Peyer's patch (tissue), 4 donors: ENCODE results near the gene TMEFF1. TPM values are rescaled to one million over a fixed set of nuclear protein-coding genes. Genes with fewer than 3 reads are reported as not detected.
A peak's percentile ranks its signal among the peaks of the same experiment; 100 is the strongest.

Experiments
- DNase-seq, 3 donors: peaks; one replicate each; pipeline ENCODE4 v3.0.0-alpha.2; 2017 to 2019
- H3K27ac ChIP-seq, 4 donors: fragments of 200-600 bp; sonication (generic); one replicate each; pipeline ENCODE4 v1.5.1; 2016 to 2019
- H3K27me3 ChIP-seq, 2 donors: fragments of 200-600 bp; sonication (generic); one replicate each; pipeline ENCODE4 v1.5.1; 2019
- H3K36me3 ChIP-seq, 3 donors: fragments of 200-600 bp; sonication (generic); one replicate each; pipeline ENCODE4 v1.5.1; 2016 to 2019
- H3K4me1 ChIP-seq, 4 donors: fragments of 200-600 bp; sonication (generic); one replicate each; pipeline ENCODE4 v1.5.1; 2016 to 2019
- H3K4me3 ChIP-seq, 4 donors: fragments of 200-600 bp; sonication (generic); 1 replicate in 3 of 4; 2 replicates in 1 of 4; pipeline ENCODE4 v1.5.1; 2016 to 2019; ENCODE audit warnings: mild to moderate bottlenecking in 1 of 4
- H3K9me3 ChIP-seq, 4 donors: fragments of 200-600 bp; sonication (generic); one replicate each; pipeline ENCODE4 v1.5.1; 2016 to 2019; ENCODE audit warnings: mild to moderate bottlenecking in 1 of 4
- POLR2A ChIP-seq, 2 donors: fragments of 450-650 bp; IDR thresholded peaks; one replicate each; pipeline ENCODE4 v1.5.1; 2017; ENCODE audit warnings: antibody characterized with exemption in 2 of 2, mild to moderate bottlenecking in 2 of 2, moderate library complexity in 2 of 2
- total RNA-seq, 4 donors: library from RNA; depleted of rRNA; stranded (reverse); fragments of >200 nt; gene quantifications; one replicate each; pipeline ENCODE4 v1.1.0, GENCODE V29; 2016
- TF ChIP-seq, protein P1 (sequence below), 6 experiments: fragments of 450-650 bp in 4 of 6; fragments of 200-600 bp in 2 of 6; sonication (generic) in 1 of 6; IDR thresholded peaks; one replicate each; pipeline ENCODE4 v1.5.1; 2017 to 2019; ENCODE audit warnings: antibody characterized with exemption in 6 of 6, mild to moderate bottlenecking in 3 of 6, moderate library complexity in 1 of 6

TMEFF1 gene
- total RNA-seq, 4 donors from 2014 or later: 0.40 TPM; not detected in 3

DNA sequence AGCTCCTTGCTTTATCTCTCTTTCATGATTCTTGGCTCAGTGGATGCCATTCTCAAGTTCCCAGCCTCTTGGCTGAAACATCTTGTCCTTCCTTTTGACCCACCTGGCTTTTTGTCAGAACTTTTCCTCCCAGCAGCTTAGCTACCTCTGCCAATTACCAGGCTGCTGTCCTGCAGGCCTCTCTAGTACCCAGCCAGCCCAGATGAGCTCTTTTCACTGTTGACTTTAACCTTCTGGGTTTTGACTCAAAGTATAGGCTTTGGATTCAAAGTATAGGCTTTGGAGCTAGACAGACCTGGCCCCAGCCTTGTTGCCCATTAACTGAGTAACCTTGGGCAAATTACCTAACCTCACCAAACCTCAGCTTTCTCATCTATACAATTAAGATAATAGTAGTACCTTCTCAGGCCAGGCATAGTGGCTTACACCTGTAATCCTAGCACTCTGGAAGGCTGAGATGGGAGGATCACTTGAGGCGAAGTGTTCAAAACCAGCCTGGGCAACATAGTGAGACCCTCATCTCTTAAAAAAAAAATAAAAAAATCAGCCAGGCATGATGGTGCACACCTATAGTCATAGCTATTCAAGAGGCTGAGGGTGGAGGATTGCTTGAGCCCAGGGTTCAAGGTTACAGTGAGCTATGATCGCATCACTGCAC lies 6.6 kb upstream of the TMEFF1 start:
- H3K9me3 ChIP-seq: no peaks in the 10 kb centered on the region
- H3K27me3 ChIP-seq: no peaks in the 10 kb centered on the region
- H3K4me3 ChIP-seq: no peak overlapping the region
- no peaks in the 10 kb centered on the region for H3K36me3 ChIP-seq
- H3K4me1 ChIP-seq: no peaks in the 10 kb centered on the region
- no peak overlapping the region for H3K27ac ChIP-seq
- DNase-seq: no peak
- no peak for TF ChIP-seq POLR2A (IDR thresholded peaks at IDR 0.05)
- TF ChIP-seq, protein P1, sequence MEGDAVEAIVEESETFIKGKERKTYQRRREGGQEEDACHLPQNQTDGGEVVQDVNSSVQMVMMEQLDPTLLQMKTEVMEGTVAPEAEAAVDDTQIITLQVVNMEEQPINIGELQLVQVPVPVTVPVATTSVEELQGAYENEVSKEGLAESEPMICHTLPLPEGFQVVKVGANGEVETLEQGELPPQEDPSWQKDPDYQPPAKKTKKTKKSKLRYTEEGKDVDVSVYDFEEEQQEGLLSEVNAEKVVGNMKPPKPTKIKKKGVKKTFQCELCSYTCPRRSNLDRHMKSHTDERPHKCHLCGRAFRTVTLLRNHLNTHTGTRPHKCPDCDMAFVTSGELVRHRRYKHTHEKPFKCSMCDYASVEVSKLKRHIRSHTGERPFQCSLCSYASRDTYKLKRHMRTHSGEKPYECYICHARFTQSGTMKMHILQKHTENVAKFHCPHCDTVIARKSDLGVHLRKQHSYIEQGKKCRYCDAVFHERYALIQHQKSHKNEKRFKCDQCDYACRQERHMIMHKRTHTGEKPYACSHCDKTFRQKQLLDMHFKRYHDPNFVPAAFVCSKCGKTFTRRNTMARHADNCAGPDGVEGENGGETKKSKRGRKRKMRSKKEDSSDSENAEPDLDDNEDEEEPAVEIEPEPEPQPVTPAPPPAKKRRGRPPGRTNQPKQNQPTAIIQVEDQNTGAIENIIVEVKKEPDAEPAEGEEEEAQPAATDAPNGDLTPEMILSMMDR (IDR thresholded peaks at IDR 0.05): no peak

DNA sequence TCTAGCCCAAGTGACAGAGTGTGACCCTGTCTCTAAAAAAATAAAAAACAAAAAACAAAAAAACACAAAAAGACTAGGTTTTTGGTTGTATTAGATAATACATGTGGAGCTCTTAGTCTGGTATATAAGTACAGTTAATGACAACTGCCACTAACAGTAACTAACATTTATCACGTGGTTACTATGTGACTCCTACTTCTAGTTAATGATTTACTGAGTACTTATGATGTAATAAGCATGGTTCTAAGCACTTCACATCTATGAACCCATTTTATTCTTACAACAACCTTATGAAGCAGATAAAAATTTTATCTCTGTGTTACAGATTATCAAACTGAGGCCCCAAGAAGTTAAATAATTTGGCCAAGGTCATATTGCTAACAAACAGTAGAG lies 6.1 kb upstream of the TMEFF1 start:
- H3K27ac ChIP-seq: no peak overlapping the region
- H3K27me3 ChIP-seq: no peaks in the 10 kb centered on the region
- TF ChIP-seq, protein P1 (IDR thresholded peaks at IDR 0.05): no peak
- no peak for TF ChIP-seq POLR2A (IDR thresholded peaks at IDR 0.05)
- H3K36me3 ChIP-seq: no peaks in the 10 kb centered on the region
- no peak for DNase-seq
- no peaks in the 10 kb centered on the region for H3K4me1 ChIP-seq
- H3K9me3 ChIP-seq: no peaks in the 10 kb centered on the region
- H3K4me3 ChIP-seq: no peak overlapping the region

DNA sequence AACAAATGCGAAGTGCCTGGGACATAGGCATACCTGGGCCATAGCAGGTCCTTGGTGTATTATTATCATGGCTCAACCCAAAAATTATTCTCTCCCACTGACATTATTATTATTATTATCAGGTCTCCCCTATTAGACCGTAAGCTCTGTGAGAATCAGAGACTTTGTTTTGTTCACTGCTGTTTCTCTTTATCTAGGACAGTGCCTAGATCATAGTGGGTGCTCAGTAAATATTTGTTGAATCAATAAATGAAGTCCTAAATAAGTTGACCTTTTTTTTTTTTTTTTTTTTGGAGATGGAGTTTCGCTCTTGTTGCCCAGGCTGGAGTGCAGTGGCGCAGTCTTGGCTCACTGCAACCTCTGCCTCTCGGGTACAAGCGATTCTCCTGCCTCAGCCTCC lies 4.9 kb upstream of the TMEFF1 start:
- Histone ChIP-seq H3K27ac (no peak overlapping the region), H3K36me3 (no peaks in the 10 kb centered on the region), H3K4me1 (no peaks in the 10 kb centered on the region), H3K27me3 (no peaks in the 10 kb centered on the region), H3K9me3 (no peaks in the 10 kb centered on the region), H3K4me3 (no peak overlapping the region)
- no peak for DNase-seq
- no peak for TF ChIP-seq POLR2A (IDR thresholded peaks at IDR 0.05)
- TF ChIP-seq, protein P1 (IDR thresholded peaks at IDR 0.05): no peak

DNA sequence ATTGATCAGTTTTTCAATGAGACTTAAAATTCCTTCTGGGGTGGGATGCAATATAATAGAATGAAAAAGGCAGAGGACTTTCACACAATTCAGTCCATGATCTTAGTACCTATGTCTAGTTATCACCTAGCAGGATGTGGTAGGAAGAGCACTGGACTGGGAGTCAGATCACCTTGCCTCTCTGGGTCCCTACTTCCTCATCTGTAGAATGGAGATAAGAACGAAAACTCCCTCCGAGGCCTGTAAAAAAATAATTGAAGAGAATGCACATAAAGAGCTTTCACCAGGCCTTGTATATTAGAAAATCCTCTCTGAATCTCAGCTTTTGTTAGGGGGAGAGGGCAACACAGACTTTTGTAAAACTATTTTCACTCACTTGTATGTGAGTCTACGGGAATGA lies 681 bp upstream of the TMEFF1 start:
- TF ChIP-seq POLR2A (IDR thresholded peaks at IDR 0.05): no peak
- TF ChIP-seq, protein P1 (IDR thresholded peaks at IDR 0.05): no peak
- no peak overlapping the region for H3K27ac ChIP-seq
- no peak overlapping the region for H3K4me3 ChIP-seq
- peaks cover 0 to 9% (median 4%) of the 10 kb centered on the region in 4 donors for H3K4me1 ChIP-seq
- H3K9me3 ChIP-seq: no peaks in the 10 kb centered on the region
- no peak for DNase-seq
- no peaks in the 10 kb centered on the region for H3K27me3 ChIP-seq
- no peaks in the 10 kb centered on the region for H3K36me3 ChIP-seq

GRCh38 chr9:100473276-100474081 lies 530 bp downstream of the TMEFF1 start:
- Histone ChIP-seq H3K27ac (no peak overlapping the region), H3K9me3 (no peaks in the 10 kb centered on the region), H3K27me3 (no peaks in the 10 kb centered on the region), H3K4me1 (peaks cover 0 to 9% (median 4%) of the 10 kb centered on the region in 4 donors), H3K4me3 (peak overlapping the region; percentile 39 to 59 (median 54)), H3K36me3 (no peaks in the 10 kb centered on the region)
- no peak for TF ChIP-seq POLR2A (IDR thresholded peaks at IDR 0.05)
- TF ChIP-seq, protein P1 (IDR thresholded peaks at IDR 0.05): no peak
- peak in 1 of 3 donors; percentile 45 for DNase-seq
